ENCODE data around the gene SETD5. TPM values are rescaled to one million over a fixed set of nuclear protein-coding genes. Genes with fewer than 3 reads are reported as not detected.

Gene SETD5
- total and polyA plus RNA-seq, 2 experiments from 2014 or later: 143 to 172 TPM

DNA sequence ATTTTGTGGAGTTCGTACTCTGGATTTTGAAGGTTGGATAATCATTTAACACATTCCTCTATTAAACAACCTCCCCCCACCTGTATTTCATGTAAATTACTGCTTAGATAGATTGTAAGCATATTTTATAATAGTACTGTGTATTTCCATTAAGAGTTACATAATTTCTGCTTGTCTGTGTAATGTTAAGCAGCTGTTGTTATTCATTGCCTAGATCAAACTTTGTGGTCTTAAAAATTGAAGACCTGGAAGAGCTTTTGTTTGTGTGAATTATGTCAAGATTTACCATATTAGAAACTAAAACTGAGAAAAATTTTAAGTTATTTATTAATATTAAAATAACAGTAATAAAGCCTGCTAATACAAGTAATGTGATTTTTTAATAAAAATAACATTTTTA lies 11.1 kb downstream of the SETD5 start (continued):
- TF ChIP-seq, protein P1, sequence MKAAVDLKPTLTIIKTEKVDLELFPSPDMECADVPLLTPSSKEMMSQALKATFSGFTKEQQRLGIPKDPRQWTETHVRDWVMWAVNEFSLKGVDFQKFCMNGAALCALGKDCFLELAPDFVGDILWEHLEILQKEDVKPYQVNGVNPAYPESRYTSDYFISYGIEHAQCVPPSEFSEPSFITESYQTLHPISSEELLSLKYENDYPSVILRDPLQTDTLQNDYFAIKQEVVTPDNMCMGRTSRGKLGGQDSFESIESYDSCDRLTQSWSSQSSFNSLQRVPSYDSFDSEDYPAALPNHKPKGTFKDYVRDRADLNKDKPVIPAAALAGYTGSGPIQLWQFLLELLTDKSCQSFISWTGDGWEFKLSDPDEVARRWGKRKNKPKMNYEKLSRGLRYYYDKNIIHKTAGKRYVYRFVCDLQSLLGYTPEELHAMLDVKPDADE (IDR thresholded peaks at IDR 0.05): no peak
- TF ChIP-seq STAT1 (IDR thresholded peaks at IDR 0.05; ENCODE audit: unreplicated experiment) (no peak), CREB1 (CRISPR knock-in tag; IDR thresholded peaks at IDR 0.05; ENCODE audit: low read depth) (no peak), POLR2AphosphoS5 (IDR thresholded peaks at IDR 0.05; ENCODE audit: low read depth) (no peak)
- TF ChIP-seq, protein P2, sequence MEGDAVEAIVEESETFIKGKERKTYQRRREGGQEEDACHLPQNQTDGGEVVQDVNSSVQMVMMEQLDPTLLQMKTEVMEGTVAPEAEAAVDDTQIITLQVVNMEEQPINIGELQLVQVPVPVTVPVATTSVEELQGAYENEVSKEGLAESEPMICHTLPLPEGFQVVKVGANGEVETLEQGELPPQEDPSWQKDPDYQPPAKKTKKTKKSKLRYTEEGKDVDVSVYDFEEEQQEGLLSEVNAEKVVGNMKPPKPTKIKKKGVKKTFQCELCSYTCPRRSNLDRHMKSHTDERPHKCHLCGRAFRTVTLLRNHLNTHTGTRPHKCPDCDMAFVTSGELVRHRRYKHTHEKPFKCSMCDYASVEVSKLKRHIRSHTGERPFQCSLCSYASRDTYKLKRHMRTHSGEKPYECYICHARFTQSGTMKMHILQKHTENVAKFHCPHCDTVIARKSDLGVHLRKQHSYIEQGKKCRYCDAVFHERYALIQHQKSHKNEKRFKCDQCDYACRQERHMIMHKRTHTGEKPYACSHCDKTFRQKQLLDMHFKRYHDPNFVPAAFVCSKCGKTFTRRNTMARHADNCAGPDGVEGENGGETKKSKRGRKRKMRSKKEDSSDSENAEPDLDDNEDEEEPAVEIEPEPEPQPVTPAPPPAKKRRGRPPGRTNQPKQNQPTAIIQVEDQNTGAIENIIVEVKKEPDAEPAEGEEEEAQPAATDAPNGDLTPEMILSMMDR (conservative IDR thresholded peaks at IDR 0.05; ENCODE audit: low read depth in 2 of 2): no peak

DNA sequence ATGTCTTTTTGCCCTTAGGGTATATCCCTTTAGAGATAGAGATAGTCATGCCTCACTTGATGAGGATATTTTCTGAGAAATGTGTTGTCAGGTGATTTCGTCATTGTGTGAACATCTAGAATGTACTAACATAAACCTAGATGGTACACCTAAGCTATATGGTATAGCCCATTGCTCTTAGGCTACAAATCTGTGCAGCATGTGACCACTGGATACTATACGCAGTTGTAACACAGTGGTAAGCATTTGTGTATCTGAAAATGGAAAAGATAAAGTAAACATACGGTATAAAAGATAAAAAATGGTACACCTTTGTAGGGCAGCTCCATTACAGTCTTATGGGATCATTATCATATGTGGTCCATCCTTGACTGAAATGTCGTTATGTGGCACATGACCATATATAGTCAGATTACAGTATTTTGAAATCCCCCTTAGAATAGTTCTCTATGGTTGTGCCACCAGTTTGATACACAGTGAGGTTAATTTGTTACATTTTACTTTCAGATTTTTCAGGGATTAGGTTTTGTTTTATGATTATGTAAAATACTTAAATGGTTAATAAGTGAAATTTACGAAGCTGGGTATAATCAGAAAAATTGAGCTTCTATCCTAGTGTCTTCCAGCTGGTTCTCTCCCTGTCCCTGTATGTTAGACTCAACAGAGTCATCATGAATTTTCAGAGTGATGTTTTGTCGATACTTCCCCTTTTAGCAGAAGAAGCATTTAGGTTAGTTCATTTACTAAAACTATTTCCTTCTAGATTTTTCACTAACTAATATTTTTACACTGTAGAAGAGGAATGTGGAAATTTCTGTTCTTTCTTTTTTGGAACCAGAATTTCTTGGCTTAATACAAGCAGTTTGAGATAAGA lies 12.8 kb downstream of the SETD5 start:
- TF ChIP-seq ZNF331 (CRISPR knock-in tag; IDR thresholded peaks at IDR 0.05; ENCODE audit: low read depth): no peak
- no peak for TF ChIP-seq EZH2 (IDR thresholded peaks at IDR 0.05; ENCODE audit: low read depth, unreplicated experiment)
- no peak for TF ChIP-seq POLR2AphosphoS5 (IDR thresholded peaks at IDR 0.05; ENCODE audit: low read depth)
- no peak for TF ChIP-seq STAT1 (IDR thresholded peaks at IDR 0.05; ENCODE audit: unreplicated experiment)
- TF ChIP-seq CREB1 (CRISPR knock-in tag; IDR thresholded peaks at IDR 0.05; ENCODE audit: low read depth): no peak
- TF ChIP-seq, protein P2 (conservative IDR thresholded peaks at IDR 0.05; ENCODE audit: low read depth in 2 of 2): no peak

More for the DNA sequence above, 12.8 kb downstream of the SETD5 start:
- H3K4me1 Mint-ChIP-seq: peaks cover 52% of the 10 kb centered on the region
- H3K4me3 Mint-ChIP-seq: no peak overlapping the region; the same call in 2 of the 3 replicates
- H3K79me2 ChIP-seq (replicated peaks; ENCODE audit: insufficient read depth): peaks cover 100% of the 10 kb centered on the region
- H3K36me3 Mint-ChIP-seq (ENCODE audit: low read depth): peaks cover 28% of the 10 kb centered on the region; the same call in 2 of the 3 replicates
- no peak overlapping the region; the same call in 1 of the 2 replicates for H3K27ac Mint-ChIP-seq
- H3K4me2 ChIP-seq: no peak overlapping the region
- H4K20me1 ChIP-seq (replicated peaks; ENCODE audit: insufficient read depth): peaks cover 59% of the 10 kb centered on the region
- H2AFZ ChIP-seq: no peak overlapping the region
- H3K27me3 ChIP-seq (ENCODE audit: insufficient read depth): no peaks in the 10 kb centered on the region
- H3K27ac ChIP-seq (ENCODE audit: low read depth): peak overlapping the region; percentile 11; the same call in 1 of the 2 replicates
- H3K4me3 ChIP-seq: no peak overlapping the region
- H3K9me2 ChIP-seq (ENCODE audit: insufficient read depth): no peaks in the 10 kb centered on the region
- no peaks in the 10 kb centered on the region for H3F3A ChIP-seq (replicated peaks; ENCODE audit: low read depth)
- H3K27me3 Mint-ChIP-seq (ENCODE audit: insufficient read depth, low read depth, poor library complexity): peaks cover 5% of the 10 kb centered on the region
- no peaks in the 10 kb centered on the region for H3K9me3 Mint-ChIP-seq
- H3K36me3 ChIP-seq (ENCODE audit: insufficient read depth): no peaks in the 10 kb centered on the region
- no peak for DNase-seq (ENCODE audit: low spot score)
- ATAC-seq: no peak
- H3K4me1 ChIP-seq (ENCODE audit: insufficient read depth): peaks cover 20% of the 10 kb centered on the region

Data from GM23338 (cell line).